Suprapubic skin (tissue), 3 donors: ENCODE measurements around the gene CHCHD4.

Experiments
- POLR2A ChIP-seq, 2 donors: fragments of 450-650 bp; IDR thresholded peaks; one replicate each; pipeline ENCODE4 v1.6.1; 2017; ENCODE audit warnings: antibody characterized with exemption in 2 of 2, mild to moderate bottlenecking in 2 of 2, moderate library complexity in 2 of 2
- TF ChIP-seq, protein P1 (sequence below), 2 donors: fragments of 200-600 bp in 1 of 2; fragments of 450-650 bp in 1 of 2; sonication (generic) in 1 of 2; IDR thresholded peaks; one replicate each; pipeline ENCODE4 v1.5.1; 2016 to 2019; ENCODE audit warnings: antibody characterized with exemption in 2 of 2, mild to moderate bottlenecking in 1 of 2, moderate library complexity in 1 of 2

- no peak for TF ChIP-seq POLR2A (IDR thresholded peaks at IDR 0.05)
- TF ChIP-seq, protein P1, sequence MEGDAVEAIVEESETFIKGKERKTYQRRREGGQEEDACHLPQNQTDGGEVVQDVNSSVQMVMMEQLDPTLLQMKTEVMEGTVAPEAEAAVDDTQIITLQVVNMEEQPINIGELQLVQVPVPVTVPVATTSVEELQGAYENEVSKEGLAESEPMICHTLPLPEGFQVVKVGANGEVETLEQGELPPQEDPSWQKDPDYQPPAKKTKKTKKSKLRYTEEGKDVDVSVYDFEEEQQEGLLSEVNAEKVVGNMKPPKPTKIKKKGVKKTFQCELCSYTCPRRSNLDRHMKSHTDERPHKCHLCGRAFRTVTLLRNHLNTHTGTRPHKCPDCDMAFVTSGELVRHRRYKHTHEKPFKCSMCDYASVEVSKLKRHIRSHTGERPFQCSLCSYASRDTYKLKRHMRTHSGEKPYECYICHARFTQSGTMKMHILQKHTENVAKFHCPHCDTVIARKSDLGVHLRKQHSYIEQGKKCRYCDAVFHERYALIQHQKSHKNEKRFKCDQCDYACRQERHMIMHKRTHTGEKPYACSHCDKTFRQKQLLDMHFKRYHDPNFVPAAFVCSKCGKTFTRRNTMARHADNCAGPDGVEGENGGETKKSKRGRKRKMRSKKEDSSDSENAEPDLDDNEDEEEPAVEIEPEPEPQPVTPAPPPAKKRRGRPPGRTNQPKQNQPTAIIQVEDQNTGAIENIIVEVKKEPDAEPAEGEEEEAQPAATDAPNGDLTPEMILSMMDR (IDR thresholded peaks at IDR 0.05): no peak
Measured at GRCh38 chr3:14123308-14124222, 1.1 kb downstream of the CHCHD4 start.
